Heart left ventricle (tissue), 13 donors: ENCODE measurements around the gene ABCF1.

Experiments
- CTCF ChIP-seq, 12 donors: fragments of 200-600 bp; sonication (generic) in 4 of 12; IDR thresholded peaks; one replicate each; pipeline versions ENCODE4 v1.5.0 to v1.8.0; 2018 to 2022; ENCODE audit warnings: antibody characterized with exemption in 12 of 12, mild to moderate bottlenecking in 5 of 12
- POLR2A ChIP-seq, 2 donors: fragments of 450-650 bp; IDR thresholded peaks; one replicate each; pipeline ENCODE4 v1.6.1; 2017; ENCODE audit warnings: antibody characterized with exemption in 2 of 2, mild to moderate bottlenecking in 2 of 2, moderate library complexity in 2 of 2
- donor health status: ischemic (EF 13 %, LVEDD 7.1; RV severe dilation, severe dysfunction).
- donor health status: DM: no; HTN: yes; CAD: no.
- donor health status: DM: no; HTN: no; CAD: no.
- donor health status: ischemic (EF 25% LVEDD 6.9; RV normal size, moderate dysfunction).
- donor health status: ischemic (EF 25% LVEDD 5.7; RV mildly dilated, moderate dysfunction).
- donor health status: ischemic (EF 35%, LVEDD 5.7; RV mildly dilated, moderate dysfunction).
- donor health status: nonischemic (EF 11% LVEDD 7.7; RV severe dilation, severe dysfunction).
- donor health status: DM: yes; HTN: yes; CAD: no.
- donor health status: PGD.
- donor health status: ischemic (EF 29% LVEDD 5.4; RV normal size, mild dysfunction).
- donor health status: nonischemic (EF 23%, LVEDD 6.1; RV moderate dilation, normal function).

GRCh38 chr6:30542915-30543314, 28.3 kb upstream of the ABCF1 start:
- TF ChIP-seq CTCF (IDR thresholded peaks at IDR 0.05) (peak in 1 of 12 donors; percentile 5), POLR2A (IDR thresholded peaks at IDR 0.05) (no peak)
